Adrenal gland (tissue), 12 donors: ENCODE measurements around the gene SNX2. TPM values are rescaled to one million over a fixed set of nuclear protein-coding genes. Genes with fewer than 3 reads are reported as not detected.

Experiments used
- DNase-seq, 7 donors: peaks; one replicate each; pipeline ENCODE4 v3.0.0-alpha.2; 2019 to 2020
- H3K27ac ChIP-seq, 5 donors: fragments of 200-600 bp; sonication (generic) in 4 of 5; 1 replicate in 3 of 5; 2 replicates in 2 of 5; pipeline versions ENCODE4 v1.5.1 to v1.8.0; 2016 to 2020; ENCODE audit warnings: mild to moderate bottlenecking in 1 of 5
- H3K27me3 ChIP-seq: fragments of 200-600 bp; 2 replicates; pipeline ENCODE4 v1.8.0; 2021
- H3K36me3 ChIP-seq, 2 donors: fragments of 200-600 bp; replicated peaks in 1 of 2; 1 replicate in 1 of 2; 2 replicates in 1 of 2; pipeline versions ENCODE4 v1.5.1 to v1.8.0; 2018 to 2022
- H3K4me1 ChIP-seq, 2 donors: fragments of 200-600 bp; replicated peaks in 1 of 2; 1 replicate in 1 of 2; 2 replicates in 1 of 2; pipeline versions ENCODE4 v1.5.1 to v1.8.0; 2018 to 2021
- H3K4me3 ChIP-seq, 4 donors: fragments of 200-600 bp; sonication (generic) in 3 of 4; one replicate each; pipeline ENCODE4 v1.5.1; 2016 to 2018
- H3K9me3 ChIP-seq, 3 donors: fragments of 200-600 bp; sonication (generic) in 1 of 3; replicated peaks in 1 of 3; 1 replicate in 2 of 3; 2 replicates in 1 of 3; pipeline versions ENCODE4 v1.5.1 to v1.8.0; 2016 to 2021
- CTCF ChIP-seq, 6 experiments: fragments of 450-650 bp in 4 of 6; fragments of 200-600 bp in 2 of 6; sonication (generic) in 1 of 6; IDR thresholded peaks; 1 replicate in 5 of 6; 2 replicates in 1 of 6; pipeline versions ENCODE4 v1.5.1 to v1.8.0; 2016 to 2021; ENCODE audit warnings: antibody characterized with exemption in 6 of 6, mild to moderate bottlenecking in 2 of 6, moderate library complexity in 1 of 6
- POLR2A ChIP-seq, 2 donors: fragments of 450-650 bp; IDR thresholded peaks; one replicate each; pipeline ENCODE4 v1.6.1; 2017; ENCODE audit warnings: antibody characterized with exemption in 2 of 2, mild to moderate bottlenecking in 2 of 2, moderate library complexity in 1 of 2
- WGBS, 4 donors: extraction: QIAGEN DNeasy Blood & Tissue Kit in 2 of 4; methylation state at CpG; one replicate each; pipeline versions ENCODE4 v1.1.5 to v1.1.7; 2013 to 2017; 5-methylcytosine and 5-hydroxymethylcytosine counted together
- intact Hi-C, 2 donors: fragments of 100-400 bp; cut with DNase I; formaldehyde crosslinking; loops; one replicate each; pipeline versions ENCODE4 v1.14.1 to v1.15.0; 2022 to 2023
- polyA plus RNA-seq, 3 donors: library from polyadenylated mRNA; stranded (reverse); fragments of 200-250 nt in 2 of 3; fragments of 350-450 nt in 1 of 3; fragmentation: Illumina TruSeq in 1 of 3; extraction: RNeasy Lipid Tissue Mini Kit (QIAGEN cat#74804) in 1 of 3; gene quantifications; one replicate each; pipeline ENCODE4 v1.2.3, GENCODE V29; 2013 to 2014
- total RNA-seq, 9 donors: library from RNA; depleted of rRNA in 4 of 9; stranded (reverse); fragments of >200 nt in 4 of 9; fragments of 120-200 nt in 1 of 9; fragmentation: NEBNext Ultra II Directional in 1 of 9; extraction: Animal tissue kit (Norgen Biotek cat#: 25700) in 1 of 9; gene quantifications; one replicate each; pipeline versions ENCODE4 v1.1.0 to v1.2.4, GENCODE V29; 2013 to 2023
- donor health status: healthy with polysubstance abuse.
- donor health status: Bipolar disorder and iron deficiency.
- donor health status: DM: yes; HTN: yes; CAD: no.
- donor health status: DM: no; HTN: no; CAD: no.
- donor health status: DM: no; HTN: no; CAD: no.
- donor health status: DM: yes; HTN: yes; CAD: no.

SNX2 gene
- total and polyA plus RNA-seq, 12 donors: 14.7 to 97.2 (median 67.0) TPM

- Histone ChIP-seq H3K4me1 (peaks cover 6 to 25% of the 10 kb centered on the region in 2 donors), H3K27ac (peak overlapping the region; percentile 69 to 98 (median 85)), H3K4me3 (peak overlapping the region; percentile 76 to 98 (median 93)), H3K9me3 (no peaks in the 10 kb centered on the region), H3K27me3 (no peaks in the 10 kb centered on the region), H3K36me3 (no peaks in the 10 kb centered on the region)
- WGBS, 4 donors: 8 to 14% (median 9%) methylated on average over 9 to 14 of the region's 14 CpGs
- TF ChIP-seq POLR2A (IDR thresholded peaks at IDR 0.05): no peak
- TF ChIP-seq CTCF (IDR thresholded peaks at IDR 0.05): no peak
- no peak for DNase-seq
- intact Hi-C loops: no loop called here
Measured at GRCh38 chr5:122775550-122776542, 966 bp downstream of the SNX2 start.

GRCh38 chr5:122778157-122778556, 3.3 kb downstream of the SNX2 start:
- DNase-seq: no peak
- Histone ChIP-seq H3K27me3 (no peaks in the 10 kb centered on the region), H3K4me1 (peaks cover 6 to 25% of the 10 kb centered on the region in 2 donors), H3K27ac (no peak overlapping the region), H3K36me3 (no peaks in the 10 kb centered on the region), H3K9me3 (no peaks in the 10 kb centered on the region), H3K4me3 (no peak overlapping the region)
- intact Hi-C loops: no loop called here
- 94 to 98% (median 96%) methylated on average over 4 of the region's 4 CpGs for WGBS, 4 donors
- TF ChIP-seq CTCF (IDR thresholded peaks at IDR 0.05): no peak
- no peak for TF ChIP-seq POLR2A (IDR thresholded peaks at IDR 0.05)

GRCh38 chr5:122779451-122779850, 4.6 kb downstream of the SNX2 start:
- Histone ChIP-seq H3K4me1 (peaks cover 6 to 31% of the 10 kb centered on the region in 2 donors), H3K27me3 (no peaks in the 10 kb centered on the region), H3K4me3 (no peak overlapping the region), H3K9me3 (no peaks in the 10 kb centered on the region), H3K36me3 (no peaks in the 10 kb centered on the region), H3K27ac (no peak overlapping the region)
- intact Hi-C loops: no loop called here
- TF ChIP-seq POLR2A (IDR thresholded peaks at IDR 0.05): no peak
- WGBS, 4 donors: 76 to 97% (median 93%) methylated on average over 4 of the region's 4 CpGs
- no peak for DNase-seq

- Histone ChIP-seq H3K9me3 (no peaks in the 10 kb centered on the region), H3K4me3 (no peak overlapping the region), H3K36me3 (no peaks in the 10 kb centered on the region), H3K4me1 (peaks cover 6 to 31% of the 10 kb centered on the region in 2 donors), H3K27ac (no peak overlapping the region), H3K27me3 (no peaks in the 10 kb centered on the region)
- DNase-seq: no peak
- 92 to 99% (median 95%) methylated on average over 4 of the region's 4 CpGs for WGBS, 4 donors
- no peak for TF ChIP-seq CTCF (IDR thresholded peaks at IDR 0.05)
- TF ChIP-seq POLR2A (IDR thresholded peaks at IDR 0.05): no peak
- intact Hi-C loops: no loop called here
Measured at GRCh38 chr5:122780296-122780695, 5.4 kb downstream of the SNX2 start.
